GM12878 (cell line): ENCODE data around the gene ZMIZ1. TPM values are rescaled to one million over a fixed set of nuclear protein-coding genes. Genes with fewer than 3 reads are reported as not detected.

Experiments
- ATAC-seq: fragments of 200-7000 bp; cut with Tn5 transposase; 3 replicates; pipeline ENCODE4 v1.9.1; 2020; ENCODE audit warnings: mild to moderate bottlenecking, moderate library complexity
- BruUV-seq: library from RNA; stranded (reverse); fragments of 400-500 nt; replicated peaks from 2 replicates; lab custom pipeline; 2021; lab: Mats Ljungman, UMichigan
- CTCF ChIA-PET: fragments of 300-600 bp; sonication (Branson Sonifier 250); formaldehyde crosslinking; extraction: SDS; loops from one replicate; lab custom pipeline; 2021; ENCODE audit warnings: inconsistent platforms; lab: Yijun Ruan, JAX
- POLR2A ChIA-PET: fragments of 350-600 bp; formaldehyde crosslinking; extraction: SDS; loops from one replicate; lab custom pipeline; 2021; ENCODE audit warnings: inconsistent platforms; lab: Charles Lee
- RAD21 ChIA-PET: fragments of 300-600 bp; sonication (Branson Sonifier 250); formaldehyde crosslinking; loops from one replicate; lab custom pipeline; 2023; ENCODE audit warnings: antibody characterized with exemption; ENCODE audit not compliant: unreplicated experiment; lab: Charles Lee
- SMC1A ChIA-PET: fragments of 300-600 bp; sonication (Branson Sonifier 250); formaldehyde crosslinking; loops from one replicate; lab custom pipeline; 2023; ENCODE audit not compliant: unreplicated experiment, uncharacterized antibody; lab: Charles Lee
- DNase-seq: peaks from one replicate; pipeline ENCODE4 v3.0.0-alpha.2; 2011; ENCODE audit warnings: low read depth, low spot score
- FAIRE-seq: peaks from 3 replicates; lab custom pipeline; 2011; peaks lifted over from hg19 to GRCh38; lab: Jason Lieb, UNC
- H2AFZ ChIP-seq: 2 replicates; pipeline ENCODE4 v1.6.0; 2011; ENCODE audit warnings: low read depth, low read length, control low read depth; ENCODE audit not compliant: control insufficient read depth
- H3K27ac ChIP-seq: 2 replicates; pipeline ENCODE4 v1.5.1; 2011; ENCODE audit warnings: control low read depth; ENCODE audit not compliant: control insufficient read depth, insufficient read depth
- H3K27me3 ChIP-seq, 2 experiments: replicated peaks in 1 of 2; 2 replicates each; pipeline versions ENCODE4 v1.6.0 to v1.6.1; 2011; ENCODE audit warnings: low read length in 1 of 2; ENCODE audit not compliant: control insufficient read depth in 2 of 2, insufficient read depth in 2 of 2
- H3K36me3 ChIP-seq, 2 experiments: 2 replicates each; pipeline ENCODE4 v1.5.1; 2011; ENCODE audit warnings: low read length in 1 of 2; ENCODE audit not compliant: control insufficient read depth in 2 of 2, insufficient read depth in 2 of 2
- H3K4me1 ChIP-seq: 2 replicates; pipeline ENCODE4 v1.6.1; 2011; ENCODE audit warnings: mild to moderate bottlenecking, low read length, moderate library complexity, mixed read lengths; ENCODE audit not compliant: control insufficient read depth, insufficient read depth
- H3K4me2 ChIP-seq: 2 replicates; pipeline ENCODE4 v1.6.0; 2011; ENCODE audit warnings: control low read depth; ENCODE audit not compliant: control insufficient read depth, insufficient read depth
- H3K4me3 ChIP-seq: fragments of 200-600 bp; sonication (generic); 2 replicates; pipeline ENCODE4 v1.5.1; 2016
- H3K79me2 ChIP-seq: 2 replicates; pipeline ENCODE4 v1.6.0; 2011; ENCODE audit warnings: low read length; ENCODE audit not compliant: control insufficient read depth, insufficient read depth
- H3K9ac ChIP-seq: 2 replicates; pipeline ENCODE4 v1.8.0; 2011; ENCODE audit warnings: low read length, control low read depth, mixed read lengths; ENCODE audit not compliant: control insufficient read depth, insufficient read depth
- H3K9me3 ChIP-seq: replicated peaks from 3 replicates; pipeline ENCODE4 v1.5.1; 2011; ENCODE audit warnings: mild to moderate bottlenecking, low read length; ENCODE audit not compliant: control insufficient read depth, insufficient read depth
- H4K20me1 ChIP-seq: 2 replicates; pipeline ENCODE4 v1.6.0; 2011; ENCODE audit not compliant: control insufficient read depth, insufficient read depth
- CHD2 ChIP-seq: IDR thresholded peaks from 2 replicates; pipeline ENCODE4 v1.6.1; 2011; ENCODE audit warnings: low read depth, low read length, improper control_type of control experiment, borderline replicate concordance
- WGBS: methylation state at CpG from one replicate; pipeline ENCODE4 v1.1.6; 2016; ENCODE audit warnings: low lambda C conversion rate; ENCODE audit not compliant: insufficient replicate concordance, insufficient coverage; ENCODE audit errors: missing lambda C conversion rate; 5-methylcytosine and 5-hydroxymethylcytosine counted together
- in situ Hi-C: fragments of 300-500 bp; cut with MboI; formaldehyde crosslinking; loops from 9 replicates; pipeline ENCODE4 v1.14.3; 2018; ENCODE audit warnings: mixed read lengths
- intact Hi-C: fragments of 100-400 bp; cut with micrococcal nuclease; formaldehyde crosslinking; loops from one replicate; pipeline ENCODE4 v1.14.2; 2022; ENCODE audit not compliant: unreplicated experiment
- polyA plus RNA-seq, 11 experiments: library from polyadenylated mRNA; depleted of rRNA in 4 of 11; unstranded in 6 of 11; stranded (reverse) in 5 of 11; fragments of >200 nt; fragmentation: Nextera tagmentation in 4 of 11; fragmentation: Illumina TruSeq in 1 of 11; extraction: Ambion mirVana in 4 of 11; extraction: Trizol in 1 of 11; gene quantifications; 1 replicate in 1 of 11; 2 replicates in 10 of 11; pipeline versions ENCODE4 v1.2.1 to v1.2.3, GENCODE V29; 2011 to 2016; ENCODE audit warnings: inconsistent platforms in 2 of 11, missing spikeins in 2 of 11, low read depth in 1 of 11
- total RNA-seq, 4 experiments: library from RNA; depleted of rRNA in 3 of 4; stranded (reverse); fragments of >200 nt in 3 of 4; fragmentation: Illumina TruSeq in 1 of 4; extraction: Trizol in 1 of 4; gene quantifications; 2 replicates each; pipeline versions ENCODE4 v1.2.1 to v1.2.3, GENCODE V29; 2013 to 2021
- TF ChIP-seq, protein P1 (sequence below): fragments of 450-650 bp; IDR thresholded peaks from 2 replicates; pipeline ENCODE4 v1.6.1; 2016; ENCODE audit warnings: mild to moderate bottlenecking, moderate library complexity, borderline replicate concordance

Gene ZMIZ1
- total and polyA plus RNA-seq, 10 of the 15 experiments (the other 5 are each of a cell fraction or from before 2014, with no cell fraction given) = 3.1 to 82.3 (median 14.9) TPM

- ChIA-PET POLR2A (no interaction called here), SMC1A (no interaction called here), CTCF (interaction anchor here (1.6 kb wide), 1 partner anchor 89 kb away, joined by 5 read pairs; no protein-coding TSS in a partner anchor), RAD21 (interaction anchor here (1.2 kb wide), 1 partner anchor 131 kb away, joined by 3 read pairs; no protein-coding TSS in a partner anchor)
- Histone ChIP-seq H4K20me1 (no peaks in the 10 kb centered on the region), H3K27ac (no peak overlapping the region), H3K36me3 (no peaks in the 10 kb centered on the region), H3K9me3 (no peaks in the 10 kb centered on the region), H3K27me3 (peaks cover 1 to 3% of the 10 kb centered on the region in 2 experiments; a peak in 2 of 4 replicates), H3K79me2 (no peaks in the 10 kb centered on the region), H3K9ac (no peak overlapping the region), H2AFZ (no peak overlapping the region), H3K4me2 (no peak overlapping the region), H3K4me3 (no peak overlapping the region), H3K4me1 (peaks cover 4% of the 10 kb centered on the region; the same call in 1 of the 2 replicates)
- no peak for DNase-seq
- in situ Hi-C loops (no loop called here), intact Hi-C loops (no loop called here)
- 21% methylated on average over 8 of the region's 8 CpGs for WGBS
- BruUV-seq = no TSS peak
- TF ChIP-seq, protein P1, sequence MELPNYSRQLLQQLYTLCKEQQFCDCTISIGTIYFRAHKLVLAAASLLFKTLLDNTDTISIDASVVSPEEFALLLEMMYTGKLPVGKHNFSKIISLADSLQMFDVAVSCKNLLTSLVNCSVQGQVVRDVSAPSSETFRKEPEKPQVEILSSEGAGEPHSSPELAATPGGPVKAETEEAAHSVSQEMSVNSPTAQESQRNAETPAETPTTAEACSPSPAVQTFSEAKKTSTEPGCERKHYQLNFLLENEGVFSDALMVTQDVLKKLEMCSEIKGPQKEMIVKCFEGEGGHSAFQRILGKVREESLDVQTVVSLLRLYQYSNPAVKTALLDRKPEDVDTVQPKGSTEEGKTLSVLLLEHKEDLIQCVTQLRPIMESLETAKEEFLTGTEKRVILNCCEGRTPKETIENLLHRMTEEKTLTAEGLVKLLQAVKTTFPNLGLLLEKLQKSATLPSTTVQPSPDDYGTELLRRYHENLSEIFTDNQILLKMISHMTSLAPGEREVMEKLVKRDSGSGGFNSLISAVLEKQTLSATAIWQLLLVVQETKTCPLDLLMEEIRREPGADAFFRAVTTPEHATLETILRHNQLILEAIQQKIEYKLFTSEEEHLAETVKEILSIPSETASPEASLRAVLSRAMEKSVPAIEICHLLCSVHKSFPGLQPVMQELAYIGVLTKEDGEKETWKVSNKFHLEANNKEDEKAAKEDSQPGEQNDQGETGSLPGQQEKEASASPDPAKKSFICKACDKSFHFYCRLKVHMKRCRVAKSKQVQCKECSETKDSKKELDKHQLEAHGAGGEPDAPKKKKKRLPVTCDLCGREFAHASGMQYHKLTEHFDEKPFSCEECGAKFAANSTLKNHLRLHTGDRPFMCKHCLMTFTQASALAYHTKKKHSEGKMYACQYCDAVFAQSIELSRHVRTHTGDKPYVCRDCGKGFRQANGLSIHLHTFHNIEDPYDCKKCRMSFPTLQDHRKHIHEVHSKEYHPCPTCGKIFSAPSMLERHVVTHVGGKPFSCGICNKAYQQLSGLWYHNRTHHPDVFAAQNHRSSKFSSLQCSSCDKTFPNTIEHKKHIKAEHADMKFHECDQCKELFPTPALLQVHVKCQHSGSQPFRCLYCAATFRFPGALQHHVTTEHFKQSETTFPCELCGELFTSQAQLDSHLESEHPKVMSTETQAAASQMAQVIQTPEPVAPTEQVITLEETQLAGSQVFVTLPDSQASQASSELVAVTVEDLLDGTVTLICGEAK = peak; percentile 35; the same call in 1 of the 2 replicates
- no peak for TF ChIP-seq CHD2
- no peak for ATAC-seq
- FAIRE-seq = no peak
Observed at GRCh38 chr10:79063661-79064492, 4.9 kb upstream of the ZMIZ1 start.
